HepG2 (cell line): ENCODE measurements around the gene IL1R1. TPM values are rescaled to one million over a fixed set of nuclear protein-coding genes. Genes with fewer than 3 reads are reported as not detected.

ENCODE experiments used
- ATAC-seq: fragments of 200-7000 bp; cut with Tn5 transposase; 3 replicates; pipeline ENCODE4 v1.9.1; 2020; ENCODE audit warnings: mild to moderate bottlenecking, moderate library complexity
- BruUV-seq: library from RNA; stranded (reverse); fragments of 400-500 nt; replicated peaks from 2 replicates; lab custom pipeline; 2021; lab: Mats Ljungman, UMichigan
- CTCF ChIA-PET: fragments of 300-600 bp; formaldehyde crosslinking; extraction: SDS; loops from one replicate; lab custom pipeline; 2021; ENCODE audit warnings: low total read pairs, inconsistent platforms, low intra/inter-chr PET ratio; lab: Yijun Ruan, JAX
- POLR2A ChIA-PET: fragments of 350-600 bp; sonication (Branson Sonifier 250); formaldehyde crosslinking; loops from one replicate; lab custom pipeline; 2020; ENCODE audit warnings: antibody characterized with exemption, inconsistent platforms; lab: Yijun Ruan, JAX
- DNase-seq: peaks from one replicate; pipeline ENCODE4 v3.0.0-alpha.2; 2015; ENCODE audit warnings: low spot score
- FAIRE-seq: peaks from 3 replicates; lab custom pipeline; 2011; peaks lifted over from hg19 to GRCh38; lab: Jason Lieb, UNC
- H2AFZ ChIP-seq: one replicate; pipeline ENCODE4 v1.6.1; 2011; ENCODE audit warnings: low read length, inconsistent platforms
- H3K27ac ChIP-seq: fragments of 300-600 bp; 3 replicates; pipeline ENCODE4 v1.8.0; 2011; ENCODE audit warnings: mixed run types, mild to moderate bottlenecking, mixed read lengths, low read length, inconsistent platforms; ENCODE audit not compliant: insufficient read depth; ENCODE audit errors: extremely low read length
- H3K27me3 ChIP-seq, 2 experiments: fragments of 200-600 bp in 1 of 2; 2 replicates in 1 of 2; 3 replicates in 1 of 2; pipeline versions ENCODE4 v1.6.0 to v1.8.0; 2011; ENCODE audit warnings: low read length in 2 of 2, mild to moderate bottlenecking in 2 of 2, moderate library complexity in 2 of 2, inconsistent platforms in 1 of 2; ENCODE audit not compliant: insufficient read depth in 2 of 2, control insufficient read depth in 1 of 2
- H3K36me3 ChIP-seq, 2 experiments: fragments of 200-600 bp in 1 of 2; replicated peaks in 1 of 2; 2 replicates in 1 of 2; 3 replicates in 1 of 2; pipeline versions ENCODE4 v1.5.1 to v1.8.0; 2011; ENCODE audit warnings: low read length in 2 of 2, inconsistent platforms in 1 of 2; ENCODE audit not compliant: insufficient read depth in 2 of 2, control insufficient read depth in 1 of 2
- H3K4me1 ChIP-seq: 2 replicates; pipeline ENCODE4 v1.5.1; 2012; ENCODE audit warnings: low read length, inconsistent platforms; ENCODE audit not compliant: insufficient read depth
- H3K4me2 ChIP-seq: 2 replicates; pipeline ENCODE4 v1.6.0; 2011; ENCODE audit warnings: low read depth, low read length, inconsistent platforms
- H3K4me3 ChIP-seq, 3 experiments: fragments of 200-600 bp in 1 of 3; sonication (generic), shearing (Covaris generic) in 1 of 3; replicated peaks in 1 of 3; 2 replicates each; pipeline ENCODE4 v1.5.1; 2011 to 2016; ENCODE audit warnings: low read length in 3 of 3, inconsistent platforms in 2 of 3, low read depth in 2 of 3, mild to moderate bottlenecking in 2 of 3, control low read depth in 1 of 3, mixed read lengths in 1 of 3; ENCODE audit not compliant: insufficient read depth in 1 of 3
- H3K79me2 ChIP-seq: one replicate; pipeline ENCODE4 v1.6.1; 2011; ENCODE audit warnings: low read length, inconsistent platforms; ENCODE audit not compliant: insufficient read depth
- H3K9ac ChIP-seq: 2 replicates; pipeline ENCODE4 v1.6.0; 2011; ENCODE audit warnings: mild to moderate bottlenecking, low read depth, low read length, inconsistent platforms; ENCODE audit not compliant: insufficient read depth
- H3K9me3 ChIP-seq: 2 replicates; pipeline ENCODE4 v1.5.1; 2012; ENCODE audit warnings: mild to moderate bottlenecking, low read length
- H4K20me1 ChIP-seq: 2 replicates; pipeline ENCODE4 v1.6.0; 2011; ENCODE audit warnings: inconsistent platforms, mild to moderate bottlenecking, low read length, moderate library complexity; ENCODE audit not compliant: insufficient read depth
- KAT8 ChIP-seq: IDR thresholded peaks from 2 replicates; pipeline ENCODE4 v1.6.1; 2016; ENCODE audit warnings: missing genetic modification reagents, missing compliant biosample characterization
- MZF1 ChIP-seq: sonication (generic); formaldehyde crosslinking; IDR thresholded peaks from 2 replicates; pipeline ENCODE4 v1.8.1; 2023; ENCODE audit warnings: mild to moderate bottlenecking, missing genetic modification reagents, borderline replicate concordance
- TBX2 ChIP-seq: sonication (generic); formaldehyde crosslinking; IDR thresholded peaks from 2 replicates; pipeline ENCODE4 v1.5.0; 2020; ENCODE audit warnings: missing genetic modification reagents, mild to moderate bottlenecking, borderline replicate concordance
- THAP11 ChIP-seq: IDR thresholded peaks from 2 replicates; pipeline ENCODE4 v1.6.1; 2016; ENCODE audit warnings: missing biosample characterization, missing genetic modification reagents
- TP53 ChIP-seq: sonication (generic); formaldehyde crosslinking; conservative IDR thresholded peaks from 2 replicates; pipeline ENCODE4 v1.4.0; 2020; ENCODE audit warnings: missing genetic modification reagents
- ZEB1 ChIP-seq: IDR thresholded peaks from 2 replicates; pipeline ENCODE4 v1.6.1; 2012; ENCODE audit warnings: mild to moderate bottlenecking, low read depth, inconsistent platforms; ENCODE audit not compliant: insufficient replicate concordance
- ZFP82 ChIP-seq: sonication (generic); formaldehyde crosslinking; IDR thresholded peaks from 2 replicates; pipeline ENCODE4 v1.5.1; 2020; ENCODE audit warnings: mild to moderate bottlenecking, missing genetic modification reagents, borderline replicate concordance
- ZNF468 ChIP-seq: sonication (generic); formaldehyde crosslinking; IDR thresholded peaks from 2 replicates; pipeline ENCODE4 v1.8.0; 2022; ENCODE audit warnings: mild to moderate bottlenecking, moderate library complexity, missing genetic modification reagents
- ZNF746 ChIP-seq: sonication (generic); formaldehyde crosslinking; IDR thresholded peaks from 2 replicates; pipeline ENCODE4 v1.8.0; 2022; ENCODE audit warnings: mild to moderate bottlenecking, missing genetic modification reagents
- ZNF780A ChIP-seq: sonication (generic); formaldehyde crosslinking; IDR thresholded peaks from 2 replicates; pipeline ENCODE4 v1.8.0; 2022; ENCODE audit warnings: mild to moderate bottlenecking, missing genetic modification reagents, moderate library complexity
- WGBS: methylation state at CpG from one replicate; pipeline ENCODE4 v1.1.6; 2017; ENCODE audit warnings: low lambda C conversion rate; 5-methylcytosine and 5-hydroxymethylcytosine counted together
- in situ Hi-C: cut with HindIII; loops from 2 replicates; pipeline ENCODE4 v1.10.0; 2017; ENCODE audit warnings: low pct_unique_long_range_greater_than_20kb; ENCODE audit not compliant: extremely low pct_ligation_motif_present
- intact Hi-C: fragments of 100-400 bp; cut with micrococcal nuclease; formaldehyde crosslinking; loops from one replicate; pipeline ENCODE4 v1.10.0; 2022; ENCODE audit not compliant: unreplicated experiment
- polyA plus RNA-seq, 8 experiments: library from polyadenylated mRNA; depleted of rRNA in 3 of 8; stranded (reverse) in 7 of 8; unstranded in 1 of 8; fragments of >200 nt; fragmentation: Illumina TruSeq in 4 of 8; extraction: Trizol in 4 of 8; gene quantifications; 2 replicates each; pipeline versions ENCODE4 v1.2.1 to v1.2.3, GENCODE V29; 2011 to 2016; ENCODE audit warnings: low read depth in 4 of 8, missing spikeins in 1 of 8, mixed read lengths in 1 of 8; ENCODE audit not compliant: insufficient read depth in 1 of 8
- total RNA-seq, 5 experiments: library from RNA; depleted of rRNA; stranded (reverse); fragments of >200 nt; fragmentation: Illumina TruSeq; extraction: Trizol; gene quantifications; 2 replicates each; pipeline ENCODE4 v1.2.3, GENCODE V29; 2016; ENCODE audit warnings: low read depth in 1 of 5
- TF ChIP-seq, protein P1 (sequence below): IDR thresholded peaks from 2 replicates; pipeline ENCODE4 v1.4.0; 2020; ENCODE audit warnings: mild to moderate bottlenecking, missing genetic modification reagents
- TF ChIP-seq, protein P2 (sequence below): sonication (generic); formaldehyde crosslinking; IDR thresholded peaks from 2 replicates; pipeline ENCODE4 v1.4.0; 2020; ENCODE audit warnings: missing genetic modification reagents, low read depth, mild to moderate bottlenecking, borderline replicate concordance
- TF ChIP-seq, protein P3 (sequence below): sonication (generic); formaldehyde crosslinking; IDR thresholded peaks from 2 replicates; pipeline ENCODE4 v1.8.0; 2022; ENCODE audit warnings: low read depth, missing genetic modification reagents

IL1R1 gene
- total and polyA plus RNA-seq, 2 of the 13 experiments (the other 11 are each of a cell fraction or from before 2014, with no cell fraction given) = 38.0 to 93.1 TPM

DNA sequence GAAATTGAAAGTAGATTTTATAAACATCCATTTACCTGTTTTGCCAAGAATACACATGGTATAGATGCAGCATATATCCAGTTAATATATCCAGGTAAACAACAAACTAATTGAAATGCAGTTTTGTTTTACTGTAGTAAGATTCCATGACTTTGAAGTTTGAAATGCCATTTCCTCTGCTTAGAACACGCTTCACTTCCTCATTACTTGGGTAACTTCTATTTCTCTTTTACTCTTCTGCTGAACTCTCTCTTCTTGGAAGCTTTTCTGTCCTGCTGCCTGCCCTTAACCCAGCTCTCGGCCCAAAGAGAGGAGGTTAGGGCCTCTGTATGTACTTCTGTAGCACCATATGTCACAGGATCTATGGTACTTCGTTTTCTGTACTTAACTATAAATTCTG lies 30.2 kb downstream of the IL1R1 start:
- ATAC-seq (no peak), DNase-seq (no peak), FAIRE-seq (no peak)
- no peak overlapping the region for H3K27ac ChIP-seq
- no TSS peak for BruUV-seq
- intact Hi-C loops = no loop called here
- CTCF ChIA-PET = no interaction called here
- H3K36me3 ChIP-seq = peaks cover 34 to 94% of the 10 kb centered on the region in 2 experiments
- H3K9me3 ChIP-seq = no peaks in the 10 kb centered on the region
- in situ Hi-C loops = no loop called here
- POLR2A ChIA-PET = no interaction called here
- no peak for TF ChIP-seq ZNF746 (CRISPR knock-in tag)
- TF ChIP-seq TP53 (CRISPR knock-in tag) = no peak
- no peak overlapping the region for H3K4me3 ChIP-seq
- H2AFZ ChIP-seq = no peak overlapping the region
- H3K4me1 ChIP-seq = no peaks in the 10 kb centered on the region
- H4K20me1 ChIP-seq = no peaks in the 10 kb centered on the region
- no peak overlapping the region for H3K9ac ChIP-seq
- WGBS = 91% methylated on average over 3 of the region's 3 CpGs
- H3K79me2 ChIP-seq = no peaks in the 10 kb centered on the region
- no peaks in the 10 kb centered on the region for H3K27me3 ChIP-seq
- no peak overlapping the region for H3K4me2 ChIP-seq

DNA sequence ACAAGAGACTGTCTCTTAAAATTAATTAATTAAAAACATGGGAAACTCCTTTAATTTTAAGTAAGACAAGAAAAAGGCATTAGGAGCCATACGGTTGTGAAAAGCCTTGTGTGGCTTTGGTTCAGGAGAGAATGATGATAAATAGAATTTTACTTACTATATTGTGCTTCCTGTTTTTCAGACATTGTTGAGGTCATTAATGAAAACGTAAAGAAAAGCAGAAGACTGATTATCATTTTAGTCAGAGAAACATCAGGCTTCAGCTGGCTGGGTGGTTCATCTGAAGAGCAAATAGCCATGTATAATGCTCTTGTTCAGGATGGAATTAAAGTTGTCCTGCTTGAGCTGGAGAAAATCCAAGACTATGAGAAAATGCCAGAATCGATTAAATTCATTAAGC lies 33.6 kb downstream of the IL1R1 start:
- Histone ChIP-seq H3K36me3 (peaks cover 22 to 66% of the 10 kb centered on the region in 2 experiments), H3K9ac (no peak overlapping the region), H4K20me1 (no peaks in the 10 kb centered on the region), H3K9me3 (no peaks in the 10 kb centered on the region), H3K4me1 (peaks cover 19% of the 10 kb centered on the region), H3K27me3 (no peaks in the 10 kb centered on the region), H3K4me3 (no peak overlapping the region), H3K27ac (no peak overlapping the region), H3K79me2 (no peaks in the 10 kb centered on the region), H3K4me2 (no peak overlapping the region), H2AFZ (no peak overlapping the region)
- 90% methylated on average over 3 of the region's 3 CpGs for WGBS
- ATAC-seq = no peak
- BruUV-seq = no TSS peak
- ChIA-PET CTCF (no interaction called here), POLR2A (no interaction called here)
- no peak for DNase-seq
- in situ Hi-C loops (no loop called here), intact Hi-C loops (no loop called here)
- FAIRE-seq = no peak
- TF ChIP-seq, protein P1, sequence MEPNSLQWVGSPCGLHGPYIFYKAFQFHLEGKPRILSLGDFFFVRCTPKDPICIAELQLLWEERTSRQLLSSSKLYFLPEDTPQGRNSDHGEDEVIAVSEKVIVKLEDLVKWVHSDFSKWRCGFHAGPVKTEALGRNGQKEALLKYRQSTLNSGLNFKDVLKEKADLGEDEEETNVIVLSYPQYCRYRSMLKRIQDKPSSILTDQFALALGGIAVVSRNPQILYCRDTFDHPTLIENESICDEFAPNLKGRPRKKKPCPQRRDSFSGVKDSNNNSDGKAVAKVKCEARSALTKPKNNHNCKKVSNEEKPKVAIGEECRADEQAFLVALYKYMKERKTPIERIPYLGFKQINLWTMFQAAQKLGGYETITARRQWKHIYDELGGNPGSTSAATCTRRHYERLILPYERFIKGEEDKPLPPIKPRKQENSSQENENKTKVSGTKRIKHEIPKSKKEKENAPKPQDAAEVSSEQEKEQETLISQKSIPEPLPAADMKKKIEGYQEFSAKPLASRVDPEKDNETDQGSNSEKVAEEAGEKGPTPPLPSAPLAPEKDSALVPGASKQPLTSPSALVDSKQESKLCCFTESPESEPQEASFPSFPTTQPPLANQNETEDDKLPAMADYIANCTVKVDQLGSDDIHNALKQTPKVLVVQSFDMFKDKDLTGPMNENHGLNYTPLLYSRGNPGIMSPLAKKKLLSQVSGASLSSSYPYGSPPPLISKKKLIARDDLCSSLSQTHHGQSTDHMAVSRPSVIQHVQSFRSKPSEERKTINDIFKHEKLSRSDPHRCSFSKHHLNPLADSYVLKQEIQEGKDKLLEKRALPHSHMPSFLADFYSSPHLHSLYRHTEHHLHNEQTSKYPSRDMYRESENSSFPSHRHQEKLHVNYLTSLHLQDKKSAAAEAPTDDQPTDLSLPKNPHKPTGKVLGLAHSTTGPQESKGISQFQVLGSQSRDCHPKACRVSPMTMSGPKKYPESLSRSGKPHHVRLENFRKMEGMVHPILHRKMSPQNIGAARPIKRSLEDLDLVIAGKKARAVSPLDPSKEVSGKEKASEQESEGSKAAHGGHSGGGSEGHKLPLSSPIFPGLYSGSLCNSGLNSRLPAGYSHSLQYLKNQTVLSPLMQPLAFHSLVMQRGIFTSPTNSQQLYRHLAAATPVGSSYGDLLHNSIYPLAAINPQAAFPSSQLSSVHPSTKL = no peak
- TF ChIP-seq, protein P2, sequence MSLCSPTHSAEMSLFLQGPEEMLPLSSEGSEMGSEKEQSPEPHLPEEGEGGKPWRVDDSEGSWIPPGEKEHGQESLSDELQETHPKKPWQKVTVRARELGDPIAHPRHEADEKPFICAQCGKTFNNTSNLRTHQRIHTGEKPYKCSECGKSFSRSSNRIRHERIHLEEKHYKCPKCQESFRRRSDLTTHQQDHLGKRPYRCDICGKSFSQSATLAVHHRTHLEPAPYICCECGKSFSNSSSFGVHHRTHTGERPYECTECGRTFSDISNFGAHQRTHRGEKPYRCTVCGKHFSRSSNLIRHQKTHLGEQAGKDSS = no peak
- TF ChIP-seq ZEB1 (no peak), ZFP82 (CRISPR knock-in tag) (no peak), ZNF780A (CRISPR knock-in tag) (no peak), THAP11 (no peak), TBX2 (CRISPR knock-in tag) (no peak), ZNF468 (CRISPR knock-in tag) (no peak), KAT8 (CRISPR knock-in tag) (no peak), MZF1 (CRISPR knock-in tag) (no peak)
- TF ChIP-seq, protein P3, sequence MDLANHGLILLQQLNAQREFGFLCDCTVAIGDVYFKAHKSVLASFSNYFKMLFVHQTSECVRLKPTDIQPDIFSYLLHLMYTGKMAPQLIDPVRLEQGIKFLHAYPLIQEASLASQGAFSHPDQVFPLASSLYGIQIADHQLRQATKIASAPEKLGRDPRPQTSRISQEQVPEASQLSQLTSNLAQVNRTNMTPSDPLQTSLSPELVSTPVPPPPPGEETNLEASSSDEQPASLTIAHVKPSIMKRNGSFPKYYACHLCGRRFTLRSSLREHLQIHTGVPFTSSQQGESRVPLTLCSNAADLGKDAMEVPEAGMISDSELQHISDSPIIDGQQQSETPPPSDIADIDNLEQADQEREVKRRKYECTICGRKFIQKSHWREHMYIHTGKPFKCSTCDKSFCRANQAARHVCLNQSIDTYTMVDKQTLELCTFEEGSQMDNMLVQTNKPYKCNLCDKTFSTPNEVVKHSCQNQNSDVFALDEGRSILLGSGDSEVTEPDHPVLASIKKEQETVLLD (CRISPR knock-in tag) = no peak
